ENCODE results near the gene KCNQ1. TPM values are rescaled to one million over a fixed set of nuclear protein-coding genes. Genes with fewer than 3 reads are reported as not detected.

The KCNQ1 gene
- total RNA-seq, 1 experiment from 2014 or later = 10.7 TPM

DNA sequence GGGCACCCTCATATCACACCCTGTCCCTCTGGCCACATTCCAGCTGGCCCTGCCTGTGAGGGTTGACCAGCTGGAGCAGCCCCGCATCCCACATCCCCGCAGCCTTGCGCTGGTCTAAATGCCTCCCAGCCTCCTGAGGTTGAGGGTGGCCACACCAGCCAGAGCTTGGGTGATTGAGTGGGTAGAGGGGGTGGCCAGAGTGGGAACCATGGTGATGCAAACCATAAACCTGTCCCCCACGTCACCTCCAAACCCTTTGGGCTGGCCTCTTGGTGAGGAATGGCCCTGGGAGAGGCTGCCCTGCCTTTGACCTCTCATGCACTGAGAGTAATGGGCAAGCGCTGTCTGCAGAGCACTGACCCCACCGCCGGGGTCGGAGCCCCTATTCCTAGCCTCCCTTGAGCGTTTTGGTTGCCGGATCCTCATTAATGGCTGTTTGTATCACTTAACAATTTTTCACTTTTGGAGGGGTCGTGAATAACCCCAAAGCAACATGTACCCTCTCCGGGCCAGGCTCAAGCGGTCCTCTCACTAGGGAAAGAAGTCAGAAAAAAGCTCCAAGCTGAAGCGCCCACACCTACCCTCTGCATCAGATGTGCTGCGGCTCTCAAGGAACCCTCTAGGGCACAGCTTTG lies 271.0 kb downstream of the KCNQ1 start:
- Histone ChIP-seq H3K4me3 (replicated peaks in 1 of 2; ENCODE audit: low read depth in 1 of 2, low read length in 2 of 2) (no peak overlapping the region), H3K36me3 (ENCODE audit: control insufficient read depth in 1 of 2, insufficient read depth in 2 of 2, low read length in 2 of 2) (no peaks in the 10 kb centered on the region), H3K9me3 (ENCODE audit: control insufficient read depth in 1 of 2, insufficient read depth in 1 of 2, low read depth in 1 of 2, low read length in 2 of 2) (no peaks in the 10 kb centered on the region), H3K4me1 (ENCODE audit: control insufficient read depth in 1 of 2, insufficient read depth in 2 of 2, low read length in 2 of 2) (no peaks in the 10 kb centered on the region), H4K20me1 (ENCODE audit: insufficient read depth) (no peaks in the 10 kb centered on the region), H3K9ac (ENCODE audit: low read length) (no peak overlapping the region), H3K79me2 (ENCODE audit: insufficient read depth, low read length) (no peaks in the 10 kb centered on the region), H3K27ac (ENCODE audit: low read depth, low read length) (no peak overlapping the region), H3K9me2 (ENCODE audit: insufficient read depth) (no peaks in the 10 kb centered on the region), H3K4me2 (ENCODE audit: low read length) (no peak overlapping the region), H3K27me3 (ENCODE audit: insufficient read depth, low read length) (no peaks in the 10 kb centered on the region), H2AFZ (ENCODE audit: low read depth, low read length, poor library complexity, severe bottlenecking) (no peak overlapping the region)
- TF ChIP-seq EGR1 (IDR thresholded peaks at IDR 0.05; ENCODE audit: low read depth) = no peak
- no peak for TF ChIP-seq TCF7L2 (IDR thresholded peaks at IDR 0.05; ENCODE audit: borderline replicate concordance, extremely low read depth, insufficient read depth, insufficient read length)
- no peak for TF ChIP-seq CBX3 (IDR thresholded peaks at IDR 0.05; ENCODE audit: low read depth)
- no peak for TF ChIP-seq SRF (IDR thresholded peaks at IDR 0.05; ENCODE audit: low read depth)
- TF ChIP-seq SIN3A (IDR thresholded peaks at IDR 0.05; ENCODE audit: low read depth) = no peak
- TF ChIP-seq POLR2AphosphoS5 (IDR thresholded peaks at IDR 0.05; ENCODE audit: low read depth, low read length) = no peak
- no peak for TF ChIP-seq RAD21 (IDR thresholded peaks at IDR 0.05; ENCODE audit: low read depth)
- no peak for TF ChIP-seq ZFX (IDR thresholded peaks at IDR 0.05)
- TF ChIP-seq SP1 (IDR thresholded peaks at IDR 0.05; ENCODE audit: low read depth) = no peak
- no peak for TF ChIP-seq ZNF274 (IDR thresholded peaks at IDR 0.05; ENCODE audit: low read depth, low read length)
- no peak for TF ChIP-seq ELF1 (IDR thresholded peaks at IDR 0.05; ENCODE audit: borderline replicate concordance, low read depth)
- TF ChIP-seq, protein P1, sequence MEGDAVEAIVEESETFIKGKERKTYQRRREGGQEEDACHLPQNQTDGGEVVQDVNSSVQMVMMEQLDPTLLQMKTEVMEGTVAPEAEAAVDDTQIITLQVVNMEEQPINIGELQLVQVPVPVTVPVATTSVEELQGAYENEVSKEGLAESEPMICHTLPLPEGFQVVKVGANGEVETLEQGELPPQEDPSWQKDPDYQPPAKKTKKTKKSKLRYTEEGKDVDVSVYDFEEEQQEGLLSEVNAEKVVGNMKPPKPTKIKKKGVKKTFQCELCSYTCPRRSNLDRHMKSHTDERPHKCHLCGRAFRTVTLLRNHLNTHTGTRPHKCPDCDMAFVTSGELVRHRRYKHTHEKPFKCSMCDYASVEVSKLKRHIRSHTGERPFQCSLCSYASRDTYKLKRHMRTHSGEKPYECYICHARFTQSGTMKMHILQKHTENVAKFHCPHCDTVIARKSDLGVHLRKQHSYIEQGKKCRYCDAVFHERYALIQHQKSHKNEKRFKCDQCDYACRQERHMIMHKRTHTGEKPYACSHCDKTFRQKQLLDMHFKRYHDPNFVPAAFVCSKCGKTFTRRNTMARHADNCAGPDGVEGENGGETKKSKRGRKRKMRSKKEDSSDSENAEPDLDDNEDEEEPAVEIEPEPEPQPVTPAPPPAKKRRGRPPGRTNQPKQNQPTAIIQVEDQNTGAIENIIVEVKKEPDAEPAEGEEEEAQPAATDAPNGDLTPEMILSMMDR (IDR thresholded peaks at IDR 0.05 in 2 of 3, conservative IDR thresholded peaks at IDR 0.05 in 1 of 3; ENCODE audit: borderline replicate concordance in 1 of 3, insufficient read depth in 1 of 3, low read depth in 2 of 3, low read length in 2 of 3) = no peak
- ChIA-PET RAD21 (ENCODE audit: low non-redundant PET in 1 of 2, low total read pairs in 2 of 2, uncharacterized antibody in 2 of 2, unreplicated experiment in 2 of 2) (no interaction called here), CTCF (no interaction called here), POLR2A (no interaction called here)
- no peak for ATAC-seq
- intact Hi-C loops (cut with micrococcal nuclease) = no loop called here
- DNase-seq (ENCODE audit: low read depth, low spot score) = no peak
- no TSS peak for BruUV-seq (replicated peaks)
